GM19238 (cell line): ENCODE results near the gene CRYBB2.
A peak's percentile ranks its signal among the peaks of the same experiment; 100 is the strongest.
"Not testable (repeated sequence)": the region's sequence is repeated elsewhere in the genome, so short reads cannot be mapped to it uniquely, and the experiment has no call there.

Experiments used
- DNase-seq: peaks from one replicate; pipeline ENCODE4 v3.0.0; 2011; ENCODE audit warnings: low spot score; ENCODE audit not compliant: insufficient read length

The CRYBB2 gene

GRCh38 chr22:25199731-25200520 is 19.5 kb upstream of the CRYBB2 start, which contains the start of gene CRYBB3:
TSS of gene CRYBB3 (plus strand) at chr22:25199858. CDS start at chr22:25201397, 1,539 bp downstream.
- no peak for DNase-seq

GRCh38 chr22:25200967-25201366 is 18.5 kb upstream of the CRYBB2 start:
- DNase-seq, result no peak

GRCh38 chr22:25201557-25202273 is 17.7 kb upstream of the CRYBB2 start:
- DNase-seq, result no peak

GRCh38 chr22:25202290-25202921 is 17.0 kb upstream of the CRYBB2 start:
- peak; percentile 60 for DNase-seq

GRCh38 chr22:25203082-25203481 is 16.4 kb upstream of the CRYBB2 start:
- no peak for DNase-seq

GRCh38 chr22:25204547-25204946 is 14.9 kb upstream of the CRYBB2 start:
- DNase-seq, result not testable (repeated sequence)

GRCh38 chr22:25205847-25206246 is 13.6 kb upstream of the CRYBB2 start:
- DNase-seq, result no peak

GRCh38 chr22:25206998-25207397 is 12.4 kb upstream of the CRYBB2 start:
- no peak for DNase-seq

GRCh38 chr22:25207553-25208157 is 11.8 kb upstream of the CRYBB2 start:
- no peak for DNase-seq

- no peak for DNase-seq
Measured at GRCh38 chr22:25208328-25208727, 11.1 kb upstream of the CRYBB2 start.

- DNase-seq, result no peak
Measured at GRCh38 chr22:25208743-25209505, 10.5 kb upstream of the CRYBB2 start.

GRCh38 chr22:25210793-25211192 is 8.6 kb upstream of the CRYBB2 start:
- no peak for DNase-seq

- no peak for DNase-seq
Measured at GRCh38 chr22:25212337-25212736, 7.1 kb upstream of the CRYBB2 start.

- DNase-seq, result no peak
Measured at GRCh38 chr22:25213221-25213620, 6.2 kb upstream of the CRYBB2 start.

- no peak for DNase-seq
Measured at GRCh38 chr22:25216230-25216629, 3.2 kb upstream of the CRYBB2 start.

GRCh38 chr22:25219948-25220442 is 556 bp downstream of the CRYBB2 start:
- DNase-seq, result no peak

- no peak for DNase-seq
Measured at GRCh38 chr22:25221790-25222189, 2.4 kb downstream of the CRYBB2 start.

GRCh38 chr22:25223269-25223850 is 3.9 kb downstream of the CRYBB2 start:
- no peak for DNase-seq

- DNase-seq, result no peak
Measured at GRCh38 chr22:25228822-25229221, 9.4 kb downstream of the CRYBB2 start.

- not testable (repeated sequence) for DNase-seq
Measured at GRCh38 chr22:25230760-25231159, 11.3 kb downstream of the CRYBB2 start.
